Trophoblast cell (in vitro differentiated cells and primary cell): ENCODE results near the gene VIPR1.

Source experiments
- DNase-seq, 2 donors: peaks; one replicate each; pipeline ENCODE4 v3.0.0-alpha.2; 2016
- H2AFZ ChIP-seq: 2 replicates; pipeline ENCODE4 v1.6.1; 2013; ENCODE audit warnings: low read length, moderate library complexity, mild to moderate bottlenecking; ENCODE audit not compliant: insufficient read depth, poor library complexity
- H2AK5ac ChIP-seq: 2 replicates; pipeline ENCODE4 v1.6.1; 2013; ENCODE audit warnings: mild to moderate bottlenecking, low read length
- H2BK120ac ChIP-seq: 2 replicates; pipeline ENCODE4 v1.6.1; 2013; ENCODE audit warnings: low read length, mild to moderate bottlenecking, moderate library complexity; ENCODE audit not compliant: insufficient read depth, poor library complexity
- H2BK12ac ChIP-seq: 2 replicates; pipeline ENCODE4 v1.6.1; 2013; ENCODE audit warnings: mild to moderate bottlenecking, low read length, moderate library complexity
- H2BK5ac ChIP-seq: 2 replicates; pipeline ENCODE4 v1.6.1; 2013; ENCODE audit warnings: low read length, low read depth, moderate library complexity, mild to moderate bottlenecking; ENCODE audit not compliant: poor library complexity
- H3K14ac ChIP-seq: 2 replicates; pipeline ENCODE4 v1.6.1; 2013; ENCODE audit warnings: mild to moderate bottlenecking, low read length
- H3K18ac ChIP-seq: 2 replicates; pipeline ENCODE4 v1.6.1; 2013; ENCODE audit warnings: mild to moderate bottlenecking, low read length
- H3K23ac ChIP-seq: 2 replicates; pipeline ENCODE4 v1.6.1; 2013; ENCODE audit warnings: low read length
- H3K27ac ChIP-seq: 2 replicates; pipeline ENCODE4 v1.5.1; 2013; ENCODE audit warnings: low read depth, mild to moderate bottlenecking, inconsistent platforms, low read length, moderate library complexity
- H3K27me3 ChIP-seq: 2 replicates; pipeline ENCODE4 v1.6.1; 2013; ENCODE audit warnings: inconsistent platforms, mild to moderate bottlenecking, low read length, moderate library complexity; ENCODE audit not compliant: insufficient read depth
- H3K36me3 ChIP-seq, 2 experiments: 1 replicate in 1 of 2; 2 replicates in 1 of 2; pipeline ENCODE4 v1.6.1; 2013; ENCODE audit warnings: low read length in 2 of 2, mild to moderate bottlenecking in 2 of 2, moderate library complexity in 1 of 2; ENCODE audit not compliant: insufficient read depth in 2 of 2, control insufficient read depth in 1 of 2
- H3K4ac ChIP-seq: 2 replicates; pipeline ENCODE4 v1.6.1; 2013; ENCODE audit warnings: low read depth, mild to moderate bottlenecking, low read length, moderate library complexity
- H3K4me1 ChIP-seq, 2 experiments: 1 replicate in 1 of 2; 2 replicates in 1 of 2; pipeline ENCODE4 v1.6.1; 2013; ENCODE audit warnings: low read length in 2 of 2, mild to moderate bottlenecking in 2 of 2, moderate library complexity in 1 of 2; ENCODE audit not compliant: insufficient read depth in 2 of 2, control insufficient read depth in 1 of 2
- H3K4me2 ChIP-seq: 2 replicates; pipeline ENCODE4 v1.6.1; 2013; ENCODE audit warnings: inconsistent platforms, mild to moderate bottlenecking, low read length, moderate library complexity
- H3K4me3 ChIP-seq: 2 replicates; pipeline ENCODE4 v1.5.1; 2013; ENCODE audit warnings: mild to moderate bottlenecking, low read depth, low read length, inconsistent platforms
- H3K79me1 ChIP-seq: one replicate; pipeline ENCODE4 v1.6.1; 2013; ENCODE audit warnings: low read length
- H3K79me2 ChIP-seq: 2 replicates; pipeline ENCODE4 v1.6.1; 2013; ENCODE audit warnings: low read length, mild to moderate bottlenecking; ENCODE audit not compliant: control insufficient read depth, insufficient read depth, poor library complexity
- H3K9ac ChIP-seq: 2 replicates; pipeline ENCODE4 v1.6.1; 2013; ENCODE audit warnings: mild to moderate bottlenecking, low read length
- H3K9me3 ChIP-seq: 2 replicates; pipeline ENCODE4 v1.6.1; 2013; ENCODE audit warnings: low read depth, mild to moderate bottlenecking, control low read depth, inconsistent platforms, low read length; ENCODE audit not compliant: insufficient read depth
- H4K12ac ChIP-seq: 2 replicates; pipeline ENCODE4 v1.6.1; 2013; ENCODE audit warnings: low read depth, mild to moderate bottlenecking, low read length, moderate library complexity
- H4K8ac ChIP-seq: 2 replicates; pipeline ENCODE4 v1.6.1; 2013; ENCODE audit warnings: low read depth, mild to moderate bottlenecking, low read length, moderate library complexity
- H4K91ac ChIP-seq: one replicate; pipeline ENCODE4 v1.6.1; 2013; ENCODE audit warnings: low read depth, mild to moderate bottlenecking, low read length, moderate library complexity
- WGBS: extraction: QIAGEN DNeasy Blood & Tissue Kit; methylation state at CpG from one replicate; pipeline ENCODE4 v1.1.7; 2013; ENCODE audit warnings: missing lambda C conversion rate; ENCODE audit not compliant: insufficient read length, insufficient coverage; ENCODE audit errors: extremely low coverage; 5-methylcytosine and 5-hydroxymethylcytosine counted together

The VIPR1 gene

DNA sequence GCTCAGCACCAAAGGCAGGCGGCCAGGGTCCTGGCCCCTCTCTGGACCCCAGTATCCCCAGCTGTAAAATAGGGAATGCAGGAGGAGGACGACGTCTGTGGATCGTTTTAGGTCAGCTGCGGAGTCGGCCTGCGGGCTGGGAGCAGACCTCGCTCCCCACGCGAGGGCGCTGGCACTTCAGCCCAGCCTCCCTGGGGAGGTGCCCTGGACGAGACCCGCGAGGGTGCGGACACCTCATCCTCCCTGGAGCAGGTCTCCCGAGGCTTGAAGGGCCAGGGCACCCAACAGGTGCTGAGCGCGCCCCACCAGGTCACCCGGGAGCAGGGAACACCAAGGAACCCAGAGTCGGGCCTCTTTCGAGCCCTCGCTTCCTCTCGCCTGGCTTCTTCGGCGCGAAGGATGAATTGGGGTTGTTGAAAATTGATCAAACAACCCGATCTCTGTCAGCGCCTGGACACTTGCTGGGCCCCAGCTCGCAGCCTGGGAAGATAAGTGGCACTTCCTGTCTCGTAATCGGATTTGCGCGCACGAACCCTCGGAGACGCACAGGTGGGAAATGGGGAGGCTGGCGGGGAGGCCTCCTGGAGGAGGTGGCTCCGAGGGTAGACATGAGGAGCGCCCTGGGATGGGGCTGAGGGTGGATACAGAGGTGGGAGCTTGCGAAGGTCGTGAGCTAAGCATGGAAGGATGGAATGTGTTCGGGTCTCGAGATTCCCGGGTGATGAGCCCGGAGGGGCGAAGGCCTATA, 588 bp upstream of the VIPR1 start:
- H2AK5ac ChIP-seq, result no peak overlapping the region
- H2BK5ac ChIP-seq, result no peak overlapping the region
- H4K91ac ChIP-seq, result no peak overlapping the region
- no peak overlapping the region for H3K23ac ChIP-seq
- H3K4ac ChIP-seq, result no peak overlapping the region
- H3K36me3 ChIP-seq, result no peaks in the 10 kb centered on the region
- H3K79me1 ChIP-seq, result peaks cover 8% of the 10 kb centered on the region
- H3K4me3 ChIP-seq, result peak overlapping the region; percentile 41
- peak overlapping the region; percentile 86 for H2AFZ ChIP-seq
- H2BK12ac ChIP-seq, result no peak overlapping the region
- H4K8ac ChIP-seq, result peak overlapping the region; percentile 8
- no peak overlapping the region for H3K14ac ChIP-seq
- H3K27ac ChIP-seq, result no peak overlapping the region
- no peak overlapping the region for H3K18ac ChIP-seq
- H3K9ac ChIP-seq, result no peak overlapping the region
- DNase-seq, result peak; percentile 33 to 59
- peak overlapping the region; percentile 23 for H4K12ac ChIP-seq
- no peaks in the 10 kb centered on the region for H3K9me3 ChIP-seq
- no peaks in the 10 kb centered on the region for H3K79me2 ChIP-seq
- peaks cover 5% of the 10 kb centered on the region for H3K27me3 ChIP-seq
- H2BK120ac ChIP-seq, result no peak overlapping the region
- H3K4me2 ChIP-seq, result peak overlapping the region; percentile 70
- peaks cover 19 to 20% of the 10 kb centered on the region in 2 experiments for H3K4me1 ChIP-seq
- WGBS, result no CpG with 5 or more reads among the region's 46 CpGs

DNA sequence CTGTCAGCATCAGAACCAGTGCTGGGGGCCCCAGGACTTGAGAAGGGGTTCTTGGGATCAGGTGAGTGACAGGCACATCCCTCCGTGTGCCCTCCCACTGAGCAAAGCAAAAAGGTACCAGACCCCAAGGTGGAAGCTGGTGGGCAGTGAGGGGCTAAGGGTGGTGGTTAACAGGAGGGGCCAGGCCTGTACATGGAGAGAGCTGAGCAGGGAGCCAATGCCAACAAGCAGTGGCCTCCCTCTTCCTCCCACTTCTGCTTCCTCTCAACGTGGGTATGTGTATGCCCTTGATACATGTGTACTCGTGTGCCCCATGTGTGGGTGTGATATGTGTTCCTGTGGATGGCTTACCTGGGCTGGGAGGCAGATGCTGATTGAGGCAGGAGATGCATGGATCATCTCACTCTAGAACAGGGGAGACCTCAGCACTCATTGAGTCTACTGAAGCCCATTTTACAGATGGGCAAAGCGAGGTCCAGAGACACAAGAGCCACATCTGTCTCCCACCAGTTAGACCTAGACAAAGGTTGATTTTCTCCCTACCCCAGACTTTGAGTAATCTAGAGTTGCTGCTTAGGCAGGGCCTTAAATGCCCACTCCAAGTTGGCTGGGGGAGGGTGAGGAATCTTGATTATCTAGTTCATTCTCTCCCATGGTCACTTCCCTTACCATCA, 945 bp downstream of the VIPR1 start:
- WGBS, result no CpG with 5 or more reads among the region's 4 CpGs
- Histone ChIP-seq H3K9ac (no peak overlapping the region), H2BK5ac (no peak overlapping the region), H3K14ac (no peak overlapping the region), H3K79me1 (peaks cover 6% of the 10 kb centered on the region), H4K8ac (no peak overlapping the region), H2BK120ac (no peak overlapping the region), H2AK5ac (no peak overlapping the region), H3K4me1 (peaks cover 17 to 19% of the 10 kb centered on the region in 2 experiments), H3K27ac (no peak overlapping the region), H3K4me3 (no peak overlapping the region), H2AFZ (no peak overlapping the region), H3K9me3 (no peaks in the 10 kb centered on the region), H3K4me2 (peak overlapping the region; percentile 70), H3K4ac (no peak overlapping the region), H3K79me2 (no peaks in the 10 kb centered on the region), H3K23ac (no peak overlapping the region), H3K27me3 (peaks cover 5% of the 10 kb centered on the region), H3K36me3 (no peaks in the 10 kb centered on the region), H4K91ac (no peak overlapping the region), H4K12ac (no peak overlapping the region), H2BK12ac (no peak overlapping the region), H3K18ac (no peak overlapping the region)
- no peak for DNase-seq

DNA sequence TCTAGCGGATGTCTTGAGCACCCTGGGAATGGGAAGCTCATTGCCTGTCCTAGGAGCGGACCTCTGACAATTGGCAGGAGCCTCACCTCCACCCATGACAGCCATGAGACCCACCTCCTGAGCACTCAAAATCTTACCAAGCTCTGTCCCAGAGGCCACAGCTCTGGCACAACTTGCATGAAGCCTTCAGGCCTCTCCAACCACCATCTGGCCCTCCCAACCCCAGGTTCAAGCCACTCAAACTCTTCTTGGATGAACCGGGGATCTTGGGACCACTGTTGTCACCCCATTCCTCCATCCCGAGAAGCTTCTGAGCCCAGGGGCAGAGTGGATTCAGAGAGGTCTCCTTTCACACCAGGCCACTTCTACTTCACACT, 1.5 kb downstream of the VIPR1 start:
- no peak overlapping the region for H3K4ac ChIP-seq
- H3K14ac ChIP-seq, result no peak overlapping the region
- peaks cover 6% of the 10 kb centered on the region for H3K79me1 ChIP-seq
- H3K36me3 ChIP-seq, result no peaks in the 10 kb centered on the region
- H3K79me2 ChIP-seq, result no peaks in the 10 kb centered on the region
- H3K23ac ChIP-seq, result no peak overlapping the region
- no peak overlapping the region for H2AFZ ChIP-seq
- H3K9ac ChIP-seq, result no peak overlapping the region
- H4K91ac ChIP-seq, result no peak overlapping the region
- H2BK120ac ChIP-seq, result no peak overlapping the region
- H3K27me3 ChIP-seq, result peaks cover 5% of the 10 kb centered on the region
- H2BK12ac ChIP-seq, result no peak overlapping the region
- no peak overlapping the region for H2AK5ac ChIP-seq
- H4K12ac ChIP-seq, result no peak overlapping the region
- WGBS, result no CpG with 5 or more reads among the region's 4 CpGs
- no peak overlapping the region for H3K27ac ChIP-seq
- no peak overlapping the region for H3K4me2 ChIP-seq
- no peak overlapping the region for H3K4me3 ChIP-seq
- no peak overlapping the region for H3K18ac ChIP-seq
- DNase-seq, result no peak
- no peak overlapping the region for H4K8ac ChIP-seq
- peaks cover 16 to 17% of the 10 kb centered on the region in 2 experiments for H3K4me1 ChIP-seq
- no peak overlapping the region for H2BK5ac ChIP-seq
- no peaks in the 10 kb centered on the region for H3K9me3 ChIP-seq

DNA sequence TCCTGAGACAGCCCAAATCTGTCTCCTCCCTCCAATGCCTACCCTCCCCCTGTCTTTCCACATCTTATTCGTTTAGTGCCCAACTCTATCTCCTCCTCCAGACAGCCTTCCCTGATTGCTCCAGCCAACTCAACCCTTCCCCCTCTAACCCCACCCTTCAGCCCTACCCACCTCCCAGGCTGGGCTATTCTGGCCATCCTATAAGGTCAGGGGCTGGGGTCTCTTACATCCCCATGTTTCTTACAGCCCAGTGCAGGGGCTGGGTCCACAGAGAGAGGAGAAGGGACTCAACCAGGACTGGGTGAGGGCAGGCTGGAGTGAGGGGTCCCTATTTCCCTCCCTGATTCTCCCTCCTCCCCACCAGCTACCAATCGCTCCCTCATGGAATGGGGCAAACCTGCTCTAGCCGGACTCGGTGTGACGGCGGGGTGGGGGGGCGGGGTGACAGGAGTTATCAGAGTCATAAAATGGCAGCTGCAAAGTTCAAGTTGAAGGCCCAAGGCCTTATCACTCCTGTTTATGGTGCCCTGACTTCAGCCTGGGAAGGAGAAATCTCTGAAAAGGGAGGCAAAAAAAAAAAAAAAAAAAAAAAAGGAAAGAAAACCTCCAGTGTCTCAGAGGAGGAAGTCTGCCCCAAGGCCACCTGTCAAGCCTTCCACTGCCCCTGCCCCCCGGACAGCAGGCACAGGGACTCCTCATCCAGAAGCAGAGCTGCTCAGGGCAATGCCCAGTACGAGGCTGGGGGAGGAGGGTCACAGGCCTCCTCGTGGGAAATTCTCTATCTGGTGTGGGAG, 2.1 kb downstream of the VIPR1 start:
- no peak overlapping the region for H2BK5ac ChIP-seq
- peaks cover 5% of the 10 kb centered on the region for H3K27me3 ChIP-seq
- WGBS, result no CpG with 5 or more reads among the region's 10 CpGs
- no peak overlapping the region for H3K4ac ChIP-seq
- H3K18ac ChIP-seq, result no peak overlapping the region
- no peak overlapping the region for H2BK12ac ChIP-seq
- H3K23ac ChIP-seq, result no peak overlapping the region
- no peak overlapping the region for H2BK120ac ChIP-seq
- no peak overlapping the region for H2AFZ ChIP-seq
- no peak overlapping the region for H3K4me3 ChIP-seq
- no peak for DNase-seq
- no peak overlapping the region for H3K27ac ChIP-seq
- no peaks in the 10 kb centered on the region for H3K79me2 ChIP-seq
- peaks cover 6% of the 10 kb centered on the region for H3K79me1 ChIP-seq
- no peak overlapping the region for H3K9ac ChIP-seq
- H3K14ac ChIP-seq, result no peak overlapping the region
- H3K36me3 ChIP-seq, result no peaks in the 10 kb centered on the region
- no peak overlapping the region for H2AK5ac ChIP-seq
- no peak overlapping the region for H3K4me2 ChIP-seq
- H4K91ac ChIP-seq, result no peak overlapping the region
- H3K4me1 ChIP-seq, result peaks cover 16 to 17% of the 10 kb centered on the region in 2 experiments
- H3K9me3 ChIP-seq, result no peaks in the 10 kb centered on the region
- H4K12ac ChIP-seq, result no peak overlapping the region
- H4K8ac ChIP-seq, result no peak overlapping the region
